Stimulated activated CD8-positive, alpha-beta memory T cell treated with anti-CD3 and anti-CD28 coated beads, Interleukin-15, amount 100 ng/mL, for 48 hours (primary cell): ENCODE results near the gene NR1H2.
"Not testable (repeated sequence)": the region's sequence is repeated elsewhere in the genome, so short reads cannot be mapped to it uniquely, and the experiment has no call there.

Experiments used
- DNase-seq, 2 donors: peaks; one replicate each; pipeline ENCODE4 v3.0.0-alpha.2; 2020; ENCODE audit warnings: low read depth in 2 of 2

Gene NR1H2

DNA sequence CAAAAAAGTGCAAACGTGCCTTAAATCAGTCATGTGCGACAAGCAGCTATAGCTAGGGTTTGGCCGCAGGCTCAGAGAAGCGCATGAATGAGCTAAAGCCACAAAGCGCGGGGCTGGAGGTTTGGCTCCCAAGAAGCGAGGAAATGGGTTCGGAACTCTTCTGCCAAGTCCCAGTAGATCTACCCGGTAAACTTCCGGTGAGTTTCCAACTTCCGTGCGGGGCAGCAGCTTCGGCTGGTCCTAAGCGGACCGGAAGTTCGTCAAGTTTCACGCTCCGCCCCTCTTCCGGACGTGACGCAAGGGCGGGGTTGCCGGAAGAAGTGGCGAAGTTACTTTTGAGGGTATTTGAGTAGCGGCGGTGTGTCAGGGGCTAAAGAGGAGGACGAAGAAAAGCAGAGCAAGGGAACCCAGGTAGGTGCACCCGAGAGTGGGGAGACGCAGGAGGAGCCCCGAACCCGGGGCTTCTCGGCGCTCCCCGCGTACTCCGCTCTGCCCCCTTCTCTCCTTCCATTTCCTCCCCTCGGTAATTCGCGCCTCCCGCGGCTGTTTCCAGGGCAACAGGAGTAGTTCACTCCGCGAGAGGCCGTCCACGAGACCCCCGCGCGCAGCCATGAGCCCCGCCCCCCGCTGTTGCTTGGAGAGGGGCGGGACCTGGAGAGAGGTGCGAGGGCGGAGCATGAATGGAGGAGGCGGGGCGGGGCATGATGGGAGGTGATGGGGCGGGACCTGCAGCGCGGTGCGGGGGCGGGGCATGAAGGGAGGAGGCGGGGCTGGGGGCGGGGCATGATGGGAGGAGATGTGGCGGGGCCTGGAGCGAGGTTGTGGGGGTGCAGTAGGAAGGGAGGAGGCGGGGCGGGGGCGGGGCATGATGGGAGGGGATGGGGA, at the start of gene NR1H2:
Gene NR1H2 (plus strand): TSS at position 292 of the 885 bp plus-strand sequence. CDS start 1,149 bp downstream, outside the sequence.
- peak; percentile 89 to 91 for DNase-seq

DNA sequence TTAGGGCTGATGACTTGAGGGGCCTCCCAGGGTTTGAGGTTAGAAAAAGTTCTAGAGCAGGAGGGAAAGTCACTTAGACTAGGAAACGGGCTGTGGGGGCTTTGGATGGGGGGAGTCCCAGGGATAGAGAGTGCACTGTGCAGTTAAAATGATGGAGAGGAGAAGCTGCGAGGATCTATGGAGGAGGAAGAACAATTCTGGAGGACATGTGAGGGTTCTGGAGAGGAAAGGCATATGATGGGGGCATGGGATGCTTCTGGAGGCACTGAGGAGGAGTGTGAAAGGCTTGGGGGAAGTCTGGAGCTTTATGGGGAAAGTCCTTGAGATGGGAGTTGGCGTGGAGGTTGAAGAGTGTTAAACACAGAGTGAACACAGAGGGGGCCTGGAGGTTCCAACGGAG, 49.2 kb upstream of the NR1H2 start:
- no peak for DNase-seq

DNA sequence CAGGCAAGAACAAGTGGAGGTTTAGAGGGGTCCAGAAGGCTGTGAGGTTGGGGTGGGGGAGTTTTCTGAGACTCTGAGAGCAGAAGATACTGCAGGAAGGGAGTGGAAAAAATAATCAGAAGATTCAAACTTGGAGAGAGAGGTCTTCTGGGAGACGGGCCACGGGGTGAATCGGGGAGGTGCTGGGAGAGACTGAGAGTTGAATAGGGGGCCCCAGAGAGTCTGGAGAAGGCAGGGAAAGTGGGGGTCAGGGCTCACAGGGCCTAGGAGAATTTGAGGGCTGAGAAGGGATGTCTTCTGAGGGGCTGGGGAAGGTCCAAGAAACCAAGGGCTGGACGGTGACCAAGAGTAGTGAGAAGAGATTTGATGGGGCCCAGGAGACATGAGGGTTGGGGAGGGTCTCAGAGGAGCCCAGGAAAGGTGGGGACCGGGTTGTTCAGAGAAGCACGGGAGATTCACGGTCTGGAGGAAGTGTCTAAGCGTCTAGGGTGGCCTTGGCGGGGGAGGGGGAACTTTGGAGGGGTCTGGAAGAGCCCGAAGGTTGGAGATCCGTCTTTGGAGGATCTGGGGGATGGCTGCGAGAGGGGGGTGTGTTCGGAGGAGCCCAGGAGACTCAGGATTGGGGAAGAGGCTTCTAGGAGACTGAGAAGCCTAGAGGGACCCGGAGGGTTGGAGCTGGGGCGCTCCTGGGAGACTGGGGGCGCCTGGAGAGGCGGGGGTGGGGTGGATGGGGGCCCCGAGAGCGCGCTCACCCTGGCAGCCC, 48.6 kb upstream of the NR1H2 start:
- DNase-seq, result no peak

DNA sequence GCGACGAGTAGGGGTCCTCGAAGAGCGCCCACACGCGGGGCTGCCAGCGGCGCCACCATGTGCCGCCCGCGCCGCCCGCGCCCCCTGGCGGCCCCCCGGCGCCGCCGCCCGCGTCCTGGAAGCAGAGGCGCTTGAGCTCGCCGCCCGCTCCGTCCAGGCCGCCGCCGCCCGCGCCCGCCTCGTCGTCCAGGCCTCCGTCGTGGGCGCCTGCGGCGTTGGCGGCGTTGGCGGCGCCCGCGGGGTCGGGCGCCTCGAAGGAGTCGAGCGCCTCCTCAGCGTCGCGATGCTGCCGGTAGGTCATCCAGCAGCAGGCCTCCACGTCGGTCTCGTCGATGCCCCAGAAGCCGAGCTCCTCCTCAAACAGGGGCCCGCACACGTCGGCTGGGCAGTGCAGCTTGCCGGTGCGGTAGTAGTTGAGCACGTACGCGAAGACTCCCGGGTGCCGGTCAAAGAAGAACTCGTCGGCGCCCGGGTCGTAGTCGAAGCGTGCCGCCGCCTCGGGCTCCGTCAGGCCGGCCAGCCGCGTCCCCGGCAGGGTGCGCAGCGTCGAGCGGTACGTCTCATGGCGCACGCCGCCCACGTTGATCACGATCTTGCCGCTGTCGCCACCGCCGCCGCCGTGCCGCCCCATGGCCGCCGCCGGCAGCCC, 47.9 kb upstream of the NR1H2 start:
- no peak for DNase-seq

DNA sequence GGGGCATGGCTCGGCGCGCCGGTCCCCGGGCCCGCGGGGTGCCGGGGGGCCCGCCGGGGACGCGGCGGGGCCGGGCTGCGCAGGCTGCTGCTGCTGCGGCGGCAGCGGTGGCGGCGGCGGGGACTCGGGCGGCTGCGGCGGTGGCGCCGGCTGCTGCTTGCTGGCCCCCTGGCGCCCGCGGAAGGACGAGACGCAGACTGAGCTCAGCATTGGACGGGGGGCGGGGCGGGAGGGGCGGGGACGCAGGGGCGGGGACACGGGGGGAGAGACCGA, 47.4 kb upstream of the NR1H2 start:
- no peak for DNase-seq

DNA sequence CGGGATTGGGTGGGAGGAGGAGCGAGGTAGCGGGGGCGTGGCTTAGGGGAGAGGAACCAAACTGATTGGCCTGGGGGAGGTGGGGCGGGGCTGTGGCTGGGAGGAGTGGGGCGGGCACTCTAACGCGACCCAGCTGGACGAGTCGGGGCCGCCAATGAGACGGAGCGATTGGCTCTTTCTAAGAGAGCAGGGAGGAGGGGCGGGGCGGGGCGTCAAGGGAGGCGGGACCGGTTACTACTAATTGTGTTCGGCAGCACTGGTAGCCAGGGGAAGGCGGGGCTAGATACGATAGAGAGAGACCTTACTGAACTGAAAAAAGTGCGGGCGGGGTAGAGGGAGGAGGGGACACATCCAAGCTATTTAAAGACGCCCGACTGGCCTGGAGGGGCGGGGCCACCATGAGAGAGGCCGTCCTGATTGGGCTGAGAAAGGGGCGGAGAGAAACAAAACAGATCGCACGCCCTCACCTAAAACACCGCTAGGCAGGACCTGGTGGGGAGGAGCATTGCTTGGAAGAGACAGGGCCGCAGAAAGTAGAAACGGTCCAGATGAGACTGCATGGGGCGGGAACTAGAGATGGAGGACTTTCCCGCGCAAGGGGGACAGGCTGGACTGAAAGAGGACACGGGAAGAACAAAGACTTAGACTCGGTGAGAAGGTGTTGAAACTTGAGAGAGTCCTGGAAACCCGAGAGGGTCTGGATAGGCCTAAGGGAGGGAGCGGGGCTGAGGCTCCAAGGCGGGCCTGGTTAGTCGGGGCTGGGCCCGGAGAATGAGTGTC, 46.9 kb upstream of the NR1H2 start, which contains the start of gene KCNC3:
Gene KCNC3 (minus strand): TSS at position 232 of the 780 bp plus-strand sequence. CDS start 295 bp downstream, outside the sequence.
- DNase-seq, result peak; percentile 82 to 98

DNA sequence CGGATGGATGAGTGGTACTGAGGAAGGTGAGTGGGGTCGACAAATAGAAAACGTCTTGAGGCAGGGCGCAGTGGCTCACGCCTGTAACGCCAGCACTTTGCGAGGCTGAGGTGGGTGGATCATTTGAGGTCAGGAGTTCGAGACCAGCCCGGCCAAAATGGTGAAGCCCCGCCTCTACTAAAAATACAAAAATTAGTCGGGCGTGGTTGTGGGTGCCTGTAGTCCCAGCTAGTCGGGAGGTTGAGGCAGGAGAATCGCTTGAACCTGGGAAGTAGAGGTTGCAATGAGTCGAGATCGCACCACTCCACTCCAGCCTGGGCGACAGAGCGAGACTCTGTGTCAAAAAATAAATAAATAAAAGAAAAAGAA, 46.3 kb upstream of the NR1H2 start:
- not testable (repeated sequence) for DNase-seq

DNA sequence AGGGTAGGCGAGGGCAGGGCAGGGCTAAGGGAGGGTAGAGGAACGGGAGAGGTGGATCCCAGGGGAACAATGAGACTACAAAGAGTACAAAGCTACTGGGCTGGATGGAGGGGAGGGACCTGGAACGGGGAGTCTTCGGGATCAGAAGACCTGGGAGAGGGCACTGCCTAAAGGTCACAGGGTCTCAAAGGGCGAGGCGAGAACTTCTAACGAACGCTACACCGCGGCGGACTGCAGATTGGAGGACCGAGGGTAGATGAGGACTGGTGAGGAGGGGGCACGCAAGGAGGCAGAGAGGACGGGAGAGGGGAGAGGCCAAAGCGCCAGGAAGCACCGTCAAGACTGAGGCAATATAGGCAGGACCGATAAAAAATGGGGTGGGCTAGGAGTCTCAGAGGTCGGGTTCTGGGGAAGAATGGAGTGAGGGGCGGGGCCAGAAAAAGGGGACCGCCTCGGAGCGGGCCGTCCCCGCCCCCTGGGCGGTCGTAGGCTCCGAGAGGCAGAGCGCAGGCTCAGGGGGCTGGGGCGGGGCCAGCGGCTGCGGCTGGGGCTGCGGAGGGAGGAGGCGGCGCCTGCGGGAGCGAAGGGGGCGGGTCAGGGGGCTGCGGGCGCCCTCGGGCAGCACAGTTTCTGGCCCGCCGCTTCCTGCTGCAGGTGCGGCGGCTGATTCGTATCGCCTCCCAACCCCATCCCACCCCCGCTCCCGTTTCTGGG, 45.7 kb upstream of the NR1H2 start:
- DNase-seq, result peak; percentile 81 to 88

DNA sequence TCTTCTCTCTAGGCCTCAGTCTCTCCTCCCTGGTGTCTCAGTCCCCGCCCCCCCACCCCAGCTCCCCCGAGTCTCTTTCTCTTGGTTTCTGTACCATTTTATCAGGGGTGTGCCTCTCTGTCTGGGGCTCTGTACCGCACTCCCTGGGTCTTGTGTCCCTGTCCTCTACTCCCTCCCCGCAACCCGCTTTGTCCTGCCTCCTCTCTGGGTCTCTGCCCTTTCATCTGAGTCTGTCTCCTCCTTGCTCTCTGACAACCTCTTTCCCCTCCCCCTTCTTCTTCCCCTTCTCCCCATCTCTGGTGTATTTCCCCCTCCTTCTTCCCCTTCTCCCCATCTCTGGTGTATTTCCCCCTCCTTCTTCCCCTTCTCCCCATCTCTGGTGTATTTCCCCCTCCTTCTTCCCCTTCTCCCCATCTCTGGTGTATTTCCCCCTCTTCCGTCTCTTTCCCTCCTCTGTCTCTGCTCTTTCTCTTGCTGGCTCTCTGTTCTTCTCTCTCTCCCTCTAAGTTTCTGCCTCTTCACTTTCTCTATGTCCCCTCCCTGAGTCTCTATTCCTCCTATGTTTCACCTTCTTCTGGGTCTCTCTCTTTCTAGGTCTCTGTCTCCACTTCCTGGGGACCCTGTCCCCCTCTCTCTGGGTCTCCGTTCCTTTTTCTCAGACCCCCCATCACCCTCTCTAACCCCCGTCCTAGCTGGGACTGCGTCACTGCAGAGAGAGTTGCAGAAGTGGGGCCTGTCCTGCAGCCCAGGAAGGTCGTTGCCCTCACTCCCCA, 44.9 kb upstream of the NR1H2 start:
- DNase-seq, result no peak

DNA sequence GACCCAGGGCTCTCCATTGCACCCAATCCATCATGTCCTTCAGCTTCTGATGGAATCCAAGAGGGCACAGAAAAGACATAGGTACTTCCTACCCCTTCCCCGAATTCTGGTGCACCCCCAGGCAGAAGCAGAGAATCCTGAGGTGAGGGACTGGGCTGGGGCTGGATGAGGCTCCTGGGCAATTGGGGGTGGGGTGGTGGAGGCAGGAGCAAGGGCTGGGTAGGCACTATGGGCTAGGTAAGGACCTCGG, 44.3 kb upstream of the NR1H2 start:
- no peak for DNase-seq

DNA sequence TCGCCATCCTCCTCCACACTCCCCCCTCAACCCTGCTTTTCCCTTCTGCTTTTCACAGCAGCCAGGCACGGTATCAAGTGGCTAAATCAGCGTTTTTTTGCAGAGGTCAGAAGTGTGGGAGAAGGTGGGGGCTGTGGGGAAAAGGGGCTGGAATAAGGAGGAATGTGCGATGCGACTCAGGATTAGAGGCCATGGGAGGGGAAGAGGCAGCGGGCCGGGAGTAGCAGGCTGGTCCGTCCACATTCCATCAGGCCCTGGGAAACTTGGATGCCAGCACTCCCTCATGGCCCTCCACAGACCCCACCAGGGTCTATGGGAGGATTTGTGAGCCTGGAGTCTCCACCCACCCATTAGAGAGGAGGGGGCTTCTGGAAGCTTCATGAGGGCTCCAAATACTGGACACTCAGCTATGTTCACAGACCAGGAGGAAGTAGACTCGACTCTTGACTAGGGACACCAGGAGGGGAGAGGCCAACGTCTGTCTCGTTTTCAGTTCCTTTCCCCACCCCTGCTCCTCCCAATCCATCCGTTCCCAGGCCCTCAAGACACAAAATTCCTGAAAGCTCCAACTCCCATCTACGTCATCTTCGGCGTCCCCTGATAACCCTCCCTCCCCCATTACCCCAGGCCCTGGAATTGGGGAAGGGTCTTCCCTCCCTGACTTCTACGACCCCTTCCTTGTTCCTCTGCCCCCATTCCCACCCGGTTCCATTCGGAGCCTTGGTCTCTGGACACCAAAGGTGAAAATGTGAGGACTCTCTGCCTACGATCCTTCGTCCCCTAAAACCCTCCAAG, 43.8 kb upstream of the NR1H2 start:
- no peak for DNase-seq

DNA sequence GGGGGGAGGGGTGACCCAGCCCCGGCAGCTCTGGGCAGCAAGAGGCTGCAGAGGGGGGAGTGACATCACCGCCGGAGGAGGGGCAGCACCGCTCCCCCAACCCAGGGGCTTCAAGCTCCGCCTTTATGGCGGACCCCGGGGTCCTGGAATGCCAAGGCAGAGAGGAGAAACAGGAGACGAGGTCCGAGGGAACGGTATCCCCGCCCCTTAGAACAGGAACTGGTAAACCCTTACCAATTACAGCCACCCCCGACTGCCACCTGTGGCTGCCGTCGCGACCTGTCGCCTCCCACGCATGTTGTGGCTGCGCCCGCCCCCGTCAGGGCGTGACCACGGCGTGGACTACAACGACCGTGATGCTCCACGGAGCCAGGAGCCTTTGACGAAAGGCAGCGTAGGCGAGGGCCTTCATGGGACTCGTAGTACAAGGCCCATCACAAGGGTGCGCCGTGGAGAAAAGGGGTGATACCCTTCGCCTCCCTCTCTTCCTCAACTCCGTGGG, 43.0 kb upstream of the NR1H2 start:
- peak; percentile 88 to 95 for DNase-seq

DNA sequence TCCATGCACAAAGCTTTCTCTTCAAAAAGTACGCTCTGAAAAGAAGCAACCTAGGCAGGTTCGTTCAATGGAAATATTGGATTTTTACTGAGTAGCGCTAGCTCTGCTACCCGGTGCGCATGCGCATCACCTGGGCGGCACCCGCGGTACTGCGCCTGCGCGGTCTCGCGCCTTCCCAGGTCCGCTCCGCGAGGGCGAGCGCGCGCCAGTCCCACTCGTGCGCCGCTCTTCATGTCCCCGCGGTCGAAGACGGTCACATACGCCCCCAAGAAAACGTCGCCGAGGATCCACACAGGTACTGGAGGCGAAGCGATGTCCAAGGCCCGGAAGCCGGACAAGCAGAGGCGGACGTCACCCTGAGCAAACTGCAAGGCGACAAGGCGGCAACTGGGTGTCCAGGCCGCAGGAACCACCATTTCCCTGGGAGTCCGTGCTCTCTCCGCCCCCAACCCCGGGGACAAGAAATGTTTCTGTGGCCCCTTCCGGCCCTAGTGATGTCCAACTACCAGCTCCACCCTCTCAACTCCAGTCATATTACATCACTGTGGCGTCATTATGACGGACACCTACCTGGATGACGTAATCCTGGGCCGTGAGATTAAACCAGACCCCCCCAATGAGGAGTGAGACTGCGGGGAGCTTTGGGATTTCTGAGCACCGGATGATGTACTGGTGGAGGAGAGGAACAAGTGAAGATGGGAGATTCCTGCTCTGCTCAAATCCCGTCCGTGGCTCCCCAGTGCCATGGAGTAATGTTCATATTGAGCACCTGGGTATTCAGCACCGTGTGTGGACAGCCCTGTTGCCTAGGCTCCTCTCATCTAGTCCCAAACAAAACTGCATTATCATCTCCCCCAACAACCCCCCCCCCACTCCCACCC, 42.3 kb upstream of the NR1H2 start:
- peak; percentile 71 for DNase-seq

DNA sequence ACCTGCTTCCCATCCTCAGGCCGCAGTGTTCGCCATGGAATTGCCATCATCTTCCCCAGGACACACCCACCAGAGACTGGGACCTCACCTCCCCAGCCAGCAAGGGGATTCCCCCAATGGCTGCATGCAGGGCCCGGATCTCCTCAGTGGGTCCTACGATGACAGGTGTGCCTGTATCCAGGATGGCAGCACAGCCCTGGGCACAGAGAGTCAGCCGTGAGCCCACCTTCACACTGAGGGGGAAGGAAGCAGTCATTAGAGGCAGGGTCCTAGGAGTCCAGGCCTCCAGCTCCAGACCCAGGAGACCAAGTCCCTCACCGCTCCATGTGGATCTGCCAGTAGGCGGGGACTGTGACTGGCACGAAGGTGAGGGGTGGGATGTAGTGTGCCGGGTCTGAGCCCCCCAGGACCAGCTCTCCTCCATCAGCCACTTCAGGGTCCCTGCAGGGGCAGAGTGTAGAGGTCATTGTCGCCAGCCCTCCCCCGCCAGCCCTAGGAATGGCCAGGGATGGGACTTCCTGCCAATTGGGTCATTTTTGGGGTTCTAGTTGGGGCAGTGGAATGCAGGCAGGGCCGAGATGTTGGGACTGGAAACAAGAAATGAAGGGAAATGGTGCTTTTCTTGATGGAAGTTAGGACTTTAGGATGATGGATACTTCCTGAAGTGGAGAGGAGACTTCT, 41.4 kb upstream of the NR1H2 start:
- DNase-seq, result no peak

DNA sequence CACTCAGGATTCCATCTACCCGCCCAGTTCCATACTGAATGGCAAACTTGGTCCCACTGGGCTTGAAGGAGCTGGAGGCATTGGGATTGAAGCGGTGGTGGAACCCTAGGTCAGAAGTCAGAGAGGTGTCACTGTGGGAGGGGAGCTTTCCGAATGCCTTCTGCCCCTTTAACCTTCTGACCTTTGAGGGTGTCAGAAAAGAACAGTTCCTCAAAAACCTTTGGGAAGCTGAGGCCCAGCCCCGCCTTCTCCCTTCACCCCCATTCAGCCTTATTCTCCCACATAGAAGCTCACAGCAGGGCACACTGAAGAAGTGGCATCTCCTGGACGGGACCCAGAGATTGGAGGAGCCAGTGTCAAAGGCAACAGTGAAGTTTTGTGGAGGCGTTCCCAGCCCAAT, 39.2 kb upstream of the NR1H2 start:
- not testable (repeated sequence) for DNase-seq

DNA sequence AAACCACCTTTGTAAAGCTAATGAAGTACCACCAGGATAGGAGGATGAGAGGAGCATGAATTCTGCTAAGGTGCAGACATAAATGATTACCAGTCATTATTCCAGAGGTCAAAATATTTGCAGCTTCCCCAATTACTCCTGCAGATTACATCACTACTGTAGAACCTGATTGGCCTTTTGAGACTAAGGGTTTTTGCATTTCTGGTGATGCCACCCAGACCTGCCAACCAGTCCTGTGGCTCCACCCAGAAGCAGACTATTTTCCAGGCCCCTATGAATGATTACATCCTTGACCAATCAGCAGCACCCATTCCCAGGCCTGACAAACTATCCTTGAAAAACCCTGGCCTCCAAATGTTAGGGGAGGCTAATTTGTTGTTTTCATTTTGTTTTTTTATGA, 35.9 kb upstream of the NR1H2 start:
- DNase-seq, result no peak

DNA sequence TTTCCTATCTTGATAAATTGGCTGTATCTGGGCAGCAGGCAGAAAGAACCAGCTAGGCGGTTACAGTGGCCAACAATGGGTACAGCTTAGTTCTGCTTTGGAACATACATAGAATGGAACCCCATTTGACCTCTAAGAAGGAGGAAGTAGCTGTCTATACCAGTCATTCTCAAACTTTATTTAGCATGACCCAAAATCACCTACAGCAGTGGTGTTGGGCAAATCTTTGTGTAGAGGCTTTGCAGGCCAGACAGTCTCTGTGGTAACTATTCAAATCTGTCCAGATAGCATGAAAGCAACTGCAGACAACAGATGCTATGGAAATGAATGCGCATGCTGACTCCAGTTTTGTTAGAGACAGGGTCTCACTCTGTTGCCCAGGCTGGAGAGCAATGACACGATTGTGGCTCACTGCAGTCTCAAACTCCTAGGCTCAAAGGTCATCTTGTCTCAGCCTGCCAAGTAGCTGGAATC, 35.1 kb upstream of the NR1H2 start:
- DNase-seq, result no peak
